ENCODE measurements around the gene TDP2. TPM values are rescaled to one million over a fixed set of nuclear protein-coding genes. Genes with fewer than 3 reads are reported as not detected.
"Not testable (repeated sequence)": the region's sequence is repeated elsewhere in the genome, so short reads cannot be mapped to it uniquely, and the experiment has no call there.

TDP2 gene
- total RNA-seq, 1 donor from 2014 or later: 27.2 TPM

- DNase-seq: not testable (repeated sequence)
Measured at GRCh38 chr6:24678792-24679352, 12.2 kb upstream of the TDP2 start.

- DNase-seq: no peak
Measured at GRCh38 chr6:24673625-24674024, 6.9 kb upstream of the TDP2 start.

- DNase-seq: no peak
Measured at GRCh38 chr6:24672620-24673182, 6.0 kb upstream of the TDP2 start.

- not testable (repeated sequence) for DNase-seq
Measured at GRCh38 chr6:24671077-24671476, 4.4 kb upstream of the TDP2 start.

GRCh38 chr6:24670492-24670891 lies 3.8 kb upstream of the TDP2 start:
- DNase-seq: not testable (repeated sequence)

GRCh38 chr6:24668997-24669361 lies 2.3 kb upstream of the TDP2 start:
- DNase-seq: no peak

- DNase-seq: not testable (repeated sequence)
Measured at GRCh38 chr6:24668066-24668996, 1.6 kb upstream of the TDP2 start.

GRCh38 chr6:24667378-24667803 lies 692 bp upstream of the TDP2 start:
- peak; percentile 46 for DNase-seq

- peak; percentile 61 for DNase-seq
Measured at GRCh38 chr6:24666097-24666640, 530 bp downstream of the TDP2 start.

GRCh38 chr6:24664046-24664987 lies 2.4 kb downstream of the TDP2 start:
- no peak for DNase-seq

- DNase-seq: no peak
Measured at GRCh38 chr6:24663189-24663588, 3.5 kb downstream of the TDP2 start.

GRCh38 chr6:24662236-24662635 lies 4.5 kb downstream of the TDP2 start:
- DNase-seq: no peak

GRCh38 chr6:24661759-24662158 lies 4.9 kb downstream of the TDP2 start:
- not testable (repeated sequence) for DNase-seq

- DNase-seq: no peak
Measured at GRCh38 chr6:24660105-24660504, 6.6 kb downstream of the TDP2 start.

GRCh38 chr6:24659561-24659960 lies 7.1 kb downstream of the TDP2 start:
- no peak for DNase-seq

GRCh38 chr6:24658573-24659560 lies 7.8 kb downstream of the TDP2 start:
- DNase-seq: no peak

GRCh38 chr6:24655215-24655614 lies 11.5 kb downstream of the TDP2 start:
- DNase-seq: no peak

GRCh38 chr6:24650365-24650764 lies 16.3 kb downstream of the TDP2 start:
- no peak for DNase-seq

- DNase-seq: no peak
Measured at GRCh38 chr6:24649691-24650090, 17.0 kb downstream of the TDP2 start.

GRCh38 chr6:24648276-24648675 lies 18.4 kb downstream of the TDP2 start:
- DNase-seq: no peak

- no peak for DNase-seq
Measured at GRCh38 chr6:24646771-24647170, 19.9 kb downstream of the TDP2 start.

All from dermis blood vessel endothelial cell (primary cell).